SW 1271 (cell line): ENCODE measurements around the gene SERINC2.

ENCODE experiments used
- DNase-seq, 2 experiments: peaks; one replicate each; lab custom pipeline; 2025; lab: John Stamatoyannopoulos, UW

Gene SERINC2

GRCh38 chr1:31434101-31434871 lies 21.3 kb downstream of the SERINC2 start:
- DNase-seq: no peak

GRCh38 chr1:31434979-31435378 lies 22.0 kb downstream of the SERINC2 start:
- no peak for DNase-seq

- DNase-seq: no peak
These were observed 22.7 kb downstream of the SERINC2 start for GRCh38 chr1:31435471-31436409.

GRCh38 chr1:31436596-31437432 lies 23.8 kb downstream of the SERINC2 start:
- no peak for DNase-seq

- DNase-seq: no peak
These were observed 24.5 kb downstream of the SERINC2 start for GRCh38 chr1:31437433-31438037.

GRCh38 chr1:31439276-31439675 lies 26.3 kb downstream of the SERINC2 start:
- DNase-seq: no peak

GRCh38 chr1:31441073-31441472 lies 28.1 kb downstream of the SERINC2 start:
- no peak for DNase-seq

- no peak for DNase-seq
These were observed 28.5 kb downstream of the SERINC2 start for GRCh38 chr1:31441558-31441957.

- no peak for DNase-seq
These were observed 29.1 kb downstream of the SERINC2 start for GRCh38 chr1:31441970-31442647.

- DNase-seq: no peak
These were observed 29.6 kb downstream of the SERINC2 start for GRCh38 chr1:31442648-31442994.

GRCh38 chr1:31443673-31444072 lies 30.7 kb downstream of the SERINC2 start:
- no peak for DNase-seq

GRCh38 chr1:31444725-31445448 lies 31.9 kb downstream of the SERINC2 start:
- DNase-seq: no peak

- no peak for DNase-seq
These were observed 32.9 kb downstream of the SERINC2 start for GRCh38 chr1:31445951-31446350.

- no peak for DNase-seq
These were observed 34.2 kb downstream of the SERINC2 start for GRCh38 chr1:31447210-31447609.

GRCh38 chr1:31453384-31454079 lies 40.5 kb downstream of the SERINC2 start:
- no peak for DNase-seq

GRCh38 chr1:31458287-31458896 lies 45.4 kb downstream of the SERINC2 start:
- no peak for DNase-seq

- DNase-seq: no peak
These were observed 47.0 kb downstream of the SERINC2 start for GRCh38 chr1:31460027-31460426.

- DNase-seq: no peak
These were observed 54.1 kb downstream of the SERINC2 start for GRCh38 chr1:31467005-31467674.

- no peak for DNase-seq
These were observed 57.8 kb downstream of the SERINC2 start for GRCh38 chr1:31470794-31471315.
